Activated CD4-positive, alpha-beta T cell treated with anti-CD3 and anti-CD28 coated beads, Interleukin-2, amount 50 U/mL, for 4 hours (primary cell): ENCODE measurements around the gene ZNF319.

Experiments used
- DNase-seq, 2 experiments: peaks; one replicate each; pipeline ENCODE4 v3.0.0-alpha.2; 2020

The ZNF319 gene

GRCh38 chr16:57999971-58000705 lies at the start of gene ZNF319:
Gene ZNF319 (minus strand): TSS chr16:58000672. CDS start chr16:57998265, 2,407 bp downstream.
- no peak for DNase-seq

DNA sequence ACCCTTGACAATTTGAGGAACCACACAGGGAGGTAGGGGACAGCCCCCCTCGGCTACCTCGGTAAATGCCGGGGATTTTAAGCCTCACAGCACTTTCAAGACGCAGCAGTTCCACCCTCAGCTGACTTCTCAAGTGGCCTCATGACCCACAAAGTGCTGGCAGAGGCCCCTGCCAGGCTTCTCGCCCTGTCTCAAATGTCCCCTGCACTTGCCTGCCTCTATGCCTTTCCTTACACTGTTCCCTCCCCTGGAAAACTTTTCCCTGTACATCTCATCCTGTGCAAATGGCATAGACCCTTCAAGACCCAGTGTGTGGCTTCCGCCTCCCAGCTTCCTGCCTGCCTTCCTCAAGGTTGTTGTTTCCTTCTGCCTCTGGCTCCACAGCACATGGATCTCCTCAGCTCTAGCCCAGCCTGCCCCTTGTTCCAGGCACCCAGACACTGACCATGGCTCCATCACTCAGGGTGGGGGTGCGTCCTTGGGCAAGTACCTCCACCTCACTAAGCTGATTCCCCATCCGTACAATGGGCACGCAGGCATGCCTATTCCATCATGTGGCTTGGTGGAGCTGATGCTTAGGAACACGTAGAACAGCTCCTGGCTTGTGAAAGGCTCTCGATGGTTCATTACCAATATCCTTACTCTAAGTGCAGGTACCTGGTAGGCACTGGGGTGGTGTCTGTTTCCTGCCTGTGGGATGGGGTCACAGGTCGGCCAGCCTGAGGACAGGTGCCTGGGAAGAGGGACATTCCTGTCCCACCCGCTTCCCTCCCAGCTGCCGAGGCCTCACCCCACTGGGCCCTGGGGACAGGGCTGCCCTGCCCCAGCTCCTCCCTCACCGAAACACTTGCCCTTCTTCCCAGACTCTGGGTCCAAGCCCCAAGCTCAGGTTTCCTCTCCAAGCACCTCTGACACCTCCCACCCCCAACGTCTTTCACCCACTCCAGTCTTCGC lies 49.0 kb upstream of the ZNF319 start:
- DNase-seq, result no peak

GRCh38 chr16:58048494-58049231 lies 48.2 kb upstream of the ZNF319 start:
- no peak for DNase-seq

DNA sequence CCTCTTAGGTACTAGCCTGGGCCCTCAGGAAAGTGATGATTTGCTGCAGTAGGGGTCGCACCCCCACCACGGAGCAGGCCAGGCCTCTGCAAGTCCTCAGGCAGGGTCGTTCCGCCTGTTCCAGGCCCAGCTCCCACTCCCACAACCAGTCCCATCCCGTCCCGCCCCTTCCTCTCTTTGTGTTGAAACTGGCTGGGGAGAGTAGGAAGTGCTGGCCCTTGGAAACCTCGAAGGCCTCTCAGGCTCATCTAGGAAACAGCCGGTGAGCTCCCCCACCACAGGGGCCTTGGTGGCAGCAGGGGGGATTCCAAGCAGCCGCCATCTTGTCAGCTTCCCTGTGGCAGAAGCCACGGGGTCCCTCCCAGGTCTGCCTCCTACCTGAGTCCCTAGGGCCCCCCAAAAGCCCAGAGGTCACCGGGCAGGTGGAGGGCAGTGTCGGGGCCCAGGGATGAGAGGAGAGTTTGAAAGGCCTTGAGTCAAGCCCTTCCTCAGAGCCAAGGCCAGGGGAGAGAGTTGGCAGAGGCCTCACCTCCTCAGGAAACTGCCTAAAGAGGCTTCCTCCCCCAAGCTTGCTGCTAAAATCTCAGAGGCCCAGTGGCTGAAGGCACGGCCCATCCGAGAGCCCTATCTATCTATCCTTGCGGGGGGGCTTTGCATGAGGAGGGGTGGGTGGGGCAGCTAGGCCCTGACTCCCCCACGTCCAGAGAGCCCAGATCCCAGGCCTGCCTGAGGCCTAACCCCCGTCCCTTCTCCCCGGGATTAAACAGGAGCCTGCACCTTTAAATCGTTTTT lies 47.3 kb upstream of the ZNF319 start:
- no peak for DNase-seq

GRCh38 chr16:58046936-58047335 lies 46.5 kb upstream of the ZNF319 start:
- no peak for DNase-seq

GRCh38 chr16:58046054-58046881 lies 45.8 kb upstream of the ZNF319 start:
- no peak for DNase-seq

- DNase-seq, result no peak
Observed at GRCh38 chr16:58045096-58045495, 44.6 kb upstream of the ZNF319 start.

- DNase-seq, result no peak
Observed at GRCh38 chr16:58044266-58045019, 44.0 kb upstream of the ZNF319 start.

- no peak for DNase-seq
Observed at GRCh38 chr16:58043571-58044155, 43.2 kb upstream of the ZNF319 start.

GRCh38 chr16:58042886-58043515 lies 42.5 kb upstream of the ZNF319 start:
- no peak for DNase-seq

GRCh38 chr16:58042001-58042885 lies 41.8 kb upstream of the ZNF319 start:
- DNase-seq, result no peak

DNA sequence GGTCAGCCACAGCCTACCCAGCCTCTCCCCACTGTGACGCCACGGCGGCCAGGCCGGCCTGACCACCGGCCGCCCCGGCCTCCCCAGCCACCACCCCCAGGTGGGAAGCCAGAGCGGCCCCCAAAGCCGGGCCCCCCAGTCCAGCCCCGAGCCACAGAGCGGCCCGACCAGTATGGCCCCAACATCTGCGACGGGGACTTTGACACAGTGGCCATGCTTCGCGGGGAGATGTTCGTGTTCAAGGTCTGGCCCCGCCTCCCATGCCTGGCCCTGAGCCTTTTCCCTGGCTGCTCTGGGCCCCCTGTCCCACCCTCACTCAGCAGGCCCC lies 41.1 kb upstream of the ZNF319 start:
- no peak for DNase-seq

- no peak for DNase-seq
Observed at GRCh38 chr16:58040945-58041627, 40.6 kb upstream of the ZNF319 start.

DNA sequence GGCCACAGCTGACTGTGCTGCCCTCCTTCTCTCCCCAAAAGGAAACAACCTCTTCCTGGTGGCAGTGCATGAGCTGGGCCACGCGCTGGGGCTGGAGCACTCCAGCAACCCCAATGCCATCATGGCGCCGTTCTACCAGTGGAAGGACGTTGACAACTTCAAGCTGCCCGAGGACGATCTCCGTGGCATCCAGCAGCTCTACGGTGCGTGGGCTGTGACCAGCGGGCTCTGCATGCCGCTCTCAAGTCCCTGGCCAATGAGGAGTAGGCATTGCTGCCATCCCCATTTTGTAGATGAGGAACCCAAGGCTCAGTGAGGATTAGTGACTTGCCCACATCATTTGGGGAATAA lies 40.0 kb upstream of the ZNF319 start:
- no peak for DNase-seq

DNA sequence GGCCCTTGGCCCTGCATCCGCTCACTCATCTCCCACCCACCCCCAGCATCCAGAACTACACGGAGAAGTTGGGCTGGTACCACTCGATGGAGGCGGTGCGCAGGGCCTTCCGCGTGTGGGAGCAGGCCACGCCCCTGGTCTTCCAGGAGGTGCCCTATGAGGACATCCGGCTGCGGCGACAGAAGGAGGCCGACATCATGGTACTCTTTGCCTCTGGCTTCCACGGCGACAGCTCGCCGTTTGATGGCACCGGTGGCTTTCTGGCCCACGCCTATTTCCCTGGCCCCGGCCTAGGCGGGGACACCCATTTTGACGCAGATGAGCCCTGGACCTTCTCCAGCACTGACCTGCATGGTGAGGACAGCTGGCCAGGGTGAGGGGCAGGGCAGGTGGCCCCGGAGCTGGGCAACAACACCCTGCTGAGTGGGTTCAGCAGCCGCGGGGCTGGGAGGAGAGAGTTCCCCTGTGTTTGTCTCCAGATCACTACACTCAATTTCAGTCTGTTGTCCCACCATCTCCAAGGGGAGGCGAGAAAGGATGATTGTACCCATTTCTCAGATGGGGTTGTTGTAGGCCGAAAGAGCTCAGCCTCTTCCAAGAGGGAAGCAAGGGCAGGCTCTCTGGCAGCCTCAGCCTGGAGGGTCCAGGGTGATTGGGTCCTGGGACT lies 39.5 kb upstream of the ZNF319 start:
- DNase-seq, result no peak

GRCh38 chr16:58038219-58038641 lies 37.8 kb upstream of the ZNF319 start:
- DNase-seq, result no peak

DNA sequence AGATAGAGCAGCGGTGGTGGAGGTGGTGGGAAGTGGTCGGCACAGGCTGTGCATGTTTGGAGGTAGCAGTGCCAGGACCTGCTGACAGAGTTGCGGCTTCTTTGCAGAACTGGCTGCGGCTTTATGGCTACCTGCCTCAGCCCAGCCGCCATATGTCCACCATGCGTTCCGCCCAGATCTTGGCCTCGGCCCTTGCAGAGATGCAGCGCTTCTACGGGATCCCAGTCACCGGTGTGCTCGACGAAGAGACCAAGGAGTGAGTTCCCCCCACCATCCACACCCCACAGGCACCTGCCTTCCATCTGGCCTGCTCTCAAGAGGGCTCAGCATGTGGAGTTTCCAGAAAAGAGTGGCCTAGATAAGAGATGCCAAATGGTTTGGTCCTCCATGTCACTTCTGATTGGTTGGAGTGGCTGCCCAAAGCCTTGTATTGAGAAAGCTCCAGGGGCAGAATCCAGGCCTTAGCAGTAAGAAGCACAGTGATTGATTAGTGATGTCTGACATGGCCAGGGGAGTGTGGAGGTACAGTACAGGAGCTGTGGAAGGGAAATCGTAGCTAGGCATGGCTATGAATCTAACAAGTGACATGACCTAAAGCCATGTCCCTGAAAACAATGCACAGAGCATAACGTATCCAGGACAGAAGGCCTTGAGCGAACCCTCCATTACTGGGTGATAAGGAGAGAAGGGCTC lies 37.0 kb upstream of the ZNF319 start:
- no peak for DNase-seq
